HepG2 (cell line): ENCODE measurements around the gene BPHL. TPM values are rescaled to one million over a fixed set of nuclear protein-coding genes. Genes with fewer than 3 reads are reported as not detected.
A peak's percentile ranks its signal among the peaks of the same experiment; 100 is the strongest.

ENCODE experiments used
- KLF15 ChIP-seq: sonication (generic); formaldehyde crosslinking; IDR thresholded peaks from 2 replicates; pipeline ENCODE4 v1.8.1; 2023; ENCODE audit warnings: borderline replicate concordance, mild to moderate bottlenecking, inconsistent platforms, missing genetic modification reagents, mixed read lengths
- KLF6 ChIP-seq: IDR thresholded peaks from 2 replicates; pipeline ENCODE4 v1.8.0; 2016; ENCODE audit warnings: missing biosample characterization, missing genetic modification reagents
- MXD4 ChIP-seq: IDR thresholded peaks from 2 replicates; pipeline ENCODE4 v1.6.1; 2016; ENCODE audit warnings: mild to moderate bottlenecking, missing biosample characterization, missing genetic modification reagents
- MYNN ChIP-seq: sonication (generic); formaldehyde crosslinking; IDR thresholded peaks from 2 replicates; pipeline ENCODE4 v1.4.0; 2020; ENCODE audit warnings: mild to moderate bottlenecking, low read depth, missing genetic modification reagents
- NRL ChIP-seq: sonication (generic); formaldehyde crosslinking; IDR thresholded peaks from 2 replicates; pipeline ENCODE4 v1.5.0; 2020; ENCODE audit warnings: missing genetic modification reagents, mild to moderate bottlenecking, moderate library complexity, borderline replicate concordance
- PCBP2 ChIP-seq: fragments of 200-400 bp; formaldehyde crosslinking; optimal IDR thresholded peaks from 2 replicates; pipeline ENCODE3; 2018; ENCODE audit warnings: low read length, low read depth; ENCODE audit not compliant: poor library complexity, severe bottlenecking
- RORA ChIP-seq: sonication (generic); formaldehyde crosslinking; IDR thresholded peaks from 2 replicates; pipeline ENCODE4 v1.5.0; 2020; ENCODE audit warnings: mild to moderate bottlenecking, missing genetic modification reagents, moderate library complexity
- WIZ ChIP-seq: sonication (generic); formaldehyde crosslinking; IDR thresholded peaks from 2 replicates; pipeline ENCODE4 v1.5.1; 2020; ENCODE audit warnings: mild to moderate bottlenecking, missing genetic modification reagents
- ZNF292 ChIP-seq: sonication (generic); formaldehyde crosslinking; IDR thresholded peaks from 2 replicates; pipeline ENCODE4 v1.8.1; 2022; ENCODE audit warnings: mild to moderate bottlenecking, low read depth, missing genetic modification reagents, borderline replicate concordance
- ZNF572 ChIP-seq: sonication (generic); formaldehyde crosslinking; IDR thresholded peaks from 2 replicates; pipeline ENCODE4 v1.5.1; 2020; ENCODE audit warnings: mild to moderate bottlenecking, missing genetic modification reagents
- polyA plus RNA-seq, 8 experiments: library from polyadenylated mRNA; depleted of rRNA in 3 of 8; stranded (reverse) in 7 of 8; unstranded in 1 of 8; fragments of >200 nt; fragmentation: Illumina TruSeq in 4 of 8; extraction: Trizol in 4 of 8; gene quantifications; 2 replicates each; pipeline versions ENCODE4 v1.2.1 to v1.2.3, GENCODE V29; 2011 to 2016; ENCODE audit warnings: low read depth in 4 of 8, missing spikeins in 1 of 8, mixed read lengths in 1 of 8; ENCODE audit not compliant: insufficient read depth in 1 of 8
- total RNA-seq, 5 experiments: library from RNA; depleted of rRNA; stranded (reverse); fragments of >200 nt; fragmentation: Illumina TruSeq; extraction: Trizol; gene quantifications; 2 replicates each; pipeline ENCODE4 v1.2.3, GENCODE V29; 2016; ENCODE audit warnings: low read depth in 1 of 5
- TF ChIP-seq, protein P1 (sequence below): sonication (generic); formaldehyde crosslinking; IDR thresholded peaks from one replicate; pipeline ENCODE4 v1.5.1; 2020; ENCODE audit warnings: mild to moderate bottlenecking, missing genetic modification reagents; ENCODE audit errors: not compliant biosample characterization
- TF ChIP-seq, protein P2 (sequence below): IDR thresholded peaks from 2 replicates; pipeline ENCODE4 v1.6.1; 2016; ENCODE audit warnings: low read depth
- TF ChIP-seq, protein P3 (sequence below): sonication (generic); formaldehyde crosslinking; IDR thresholded peaks from 2 replicates; pipeline ENCODE4 v1.4.0; 2020; ENCODE audit warnings: missing genetic modification reagents, borderline replicate concordance
- TF ChIP-seq, protein P4 (sequence below): sonication (generic); formaldehyde crosslinking; IDR thresholded peaks from 2 replicates; pipeline ENCODE4 v1.8.1; 2023; ENCODE audit warnings: missing genetic modification reagents, inconsistent platforms, borderline replicate concordance

Gene BPHL
- total and polyA plus RNA-seq, 2 of the 13 experiments (the other 11 are each of a cell fraction or from before 2014, with no cell fraction given): 37.8 to 39.5 TPM

DNA sequence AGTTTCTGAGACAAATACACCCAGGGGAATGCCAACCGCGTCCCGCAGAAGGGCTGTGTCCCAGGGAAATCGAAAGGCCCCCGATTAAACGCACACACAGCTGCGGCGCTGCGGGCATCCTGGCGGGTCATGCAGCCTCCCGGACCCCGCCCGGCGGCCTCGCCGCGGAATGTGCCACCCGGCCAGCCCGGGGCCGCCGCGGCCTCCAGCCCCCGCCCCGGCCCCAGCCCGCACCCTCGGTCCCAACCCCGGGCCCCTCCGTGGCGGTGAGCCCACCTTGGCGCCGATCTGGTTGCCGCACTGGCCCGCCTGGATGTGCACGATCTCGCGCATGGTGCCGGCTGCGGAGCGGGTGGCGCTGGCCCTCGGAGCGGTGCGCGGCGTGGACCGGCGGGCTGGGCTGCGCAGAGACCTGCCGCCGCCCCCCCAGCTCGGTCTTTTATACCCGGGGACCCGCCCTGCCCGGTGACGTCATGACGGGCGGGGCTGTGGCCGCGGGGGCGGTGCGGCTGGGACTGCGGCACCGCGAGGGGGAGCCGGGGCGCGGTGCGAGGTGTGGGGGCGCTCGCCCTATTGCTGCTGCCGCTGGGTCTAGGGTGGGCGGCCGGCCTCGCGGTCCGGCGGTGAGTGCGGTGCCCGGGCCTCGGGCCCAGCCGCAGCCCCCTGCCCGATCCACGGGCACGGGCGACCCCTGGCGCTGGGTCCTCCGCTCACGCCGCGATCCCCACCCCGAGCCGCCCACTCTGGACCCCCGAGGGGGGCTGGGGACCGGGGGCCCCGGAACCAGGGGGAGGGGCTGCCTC, 38.8 kb downstream of the BPHL start, which contains the start of gene TUBB2A (continued):
- TF ChIP-seq, protein P1, sequence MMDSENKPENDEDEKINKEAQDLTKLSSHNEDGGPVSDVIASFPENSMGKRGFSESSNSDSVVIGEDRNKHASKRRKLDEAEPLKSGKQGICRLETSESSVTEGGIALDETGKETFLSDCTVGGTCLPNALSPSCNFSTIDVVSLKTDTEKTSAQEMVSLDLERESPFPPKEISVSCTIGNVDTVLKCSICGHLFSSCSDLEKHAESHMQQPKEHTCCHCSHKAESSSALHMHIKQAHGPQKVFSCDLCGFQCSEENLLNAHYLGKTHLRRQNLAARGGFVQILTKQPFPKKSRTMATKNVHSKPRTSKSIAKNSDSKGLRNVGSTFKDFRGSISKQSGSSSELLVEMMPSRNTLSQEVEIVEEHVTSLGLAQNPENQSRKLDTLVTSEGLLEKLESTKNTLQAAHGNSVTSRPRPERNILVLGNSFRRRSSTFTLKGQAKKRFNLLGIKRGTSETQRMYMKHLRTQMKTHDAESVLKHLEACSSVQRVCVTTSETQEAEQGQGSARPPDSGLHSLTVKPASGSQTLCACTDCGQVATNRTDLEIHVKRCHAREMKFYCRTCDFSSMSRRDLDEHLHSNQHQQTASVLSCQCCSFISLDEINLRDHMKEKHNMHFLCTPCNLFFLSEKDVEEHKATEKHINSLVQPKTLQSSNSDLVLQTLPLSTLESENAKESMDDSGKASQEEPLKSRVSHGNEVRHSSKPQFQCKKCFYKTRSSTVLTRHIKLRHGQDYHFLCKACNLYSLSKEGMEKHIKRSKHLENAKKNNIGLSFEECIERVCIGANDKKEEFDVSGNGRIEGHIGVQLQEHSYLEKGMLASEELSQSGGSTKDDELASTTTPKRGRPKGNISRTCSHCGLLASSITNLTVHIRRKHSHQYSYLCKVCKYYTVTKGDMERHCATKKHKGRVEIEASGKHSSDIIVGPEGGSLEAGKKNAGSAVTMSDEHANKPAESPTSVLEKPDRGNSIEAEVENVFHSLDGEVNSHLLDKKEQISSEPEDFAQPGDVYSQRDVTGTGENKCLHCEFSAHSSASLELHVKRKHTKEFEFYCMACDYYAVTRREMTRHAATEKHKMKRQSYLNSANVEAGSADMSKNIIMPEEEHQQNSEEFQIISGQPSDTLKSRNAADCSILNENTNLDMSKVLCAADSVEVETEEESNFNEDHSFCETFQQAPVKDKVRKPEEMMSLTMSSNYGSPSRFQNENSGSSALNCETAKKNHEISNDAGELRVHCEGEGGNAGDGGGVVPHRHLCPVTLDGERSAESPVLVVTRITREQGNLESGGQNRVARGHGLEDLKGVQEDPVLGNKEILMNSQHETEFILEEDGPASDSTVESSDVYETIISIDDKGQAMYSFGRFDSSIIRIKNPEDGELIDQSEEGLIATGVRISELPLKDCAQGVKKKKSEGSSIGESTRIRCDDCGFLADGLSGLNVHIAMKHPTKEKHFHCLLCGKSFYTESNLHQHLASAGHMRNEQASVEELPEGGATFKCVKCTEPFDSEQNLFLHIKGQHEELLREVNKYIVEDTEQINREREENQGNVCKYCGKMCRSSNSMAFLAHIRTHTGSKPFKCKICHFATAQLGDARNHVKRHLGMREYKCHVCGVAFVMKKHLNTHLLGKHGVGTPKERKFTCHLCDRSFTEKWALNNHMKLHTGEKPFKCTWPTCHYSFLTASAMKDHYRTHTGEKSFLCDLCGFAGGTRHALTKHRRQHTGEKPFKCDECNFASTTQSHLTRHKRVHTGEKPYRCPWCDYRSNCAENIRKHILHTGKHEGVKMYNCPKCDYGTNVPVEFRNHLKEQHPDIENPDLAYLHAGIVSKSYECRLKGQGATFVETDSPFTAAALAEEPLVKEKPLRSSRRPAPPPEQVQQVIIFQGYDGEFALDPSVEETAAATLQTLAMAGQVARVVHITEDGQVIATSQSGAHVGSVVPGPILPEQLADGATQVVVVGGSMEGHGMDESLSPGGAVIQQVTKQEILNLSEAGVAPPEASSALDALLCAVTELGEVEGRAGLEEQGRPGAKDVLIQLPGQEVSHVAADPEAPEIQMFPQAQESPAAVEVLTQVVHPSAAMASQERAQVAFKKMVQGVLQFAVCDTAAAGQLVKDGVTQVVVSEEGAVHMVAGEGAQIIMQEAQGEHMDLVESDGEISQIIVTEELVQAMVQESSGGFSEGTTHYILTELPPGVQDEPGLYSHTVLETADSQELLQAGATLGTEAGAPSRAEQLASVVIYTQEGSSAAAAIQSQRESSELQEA (CRISPR knock-in tag): no peak
- TF ChIP-seq WIZ (CRISPR knock-in tag) (no peak), ZNF572 (no peak), PCBP2 (no peak), NRL (no peak), MYNN (CRISPR knock-in tag) (no peak), RORA (CRISPR knock-in tag) (no peak), ZNF292 (CRISPR knock-in tag) (no peak), MXD4 (CRISPR knock-in tag) (peak; percentile 72; the same call in 1 of the 2 replicates), KLF15 (CRISPR knock-in tag) (0 out of 2 replicates have a peak, but pooled peaks have one; percentile 82), KLF6 (CRISPR knock-in tag) (peak; percentile 99)
- TF ChIP-seq, protein P2, sequence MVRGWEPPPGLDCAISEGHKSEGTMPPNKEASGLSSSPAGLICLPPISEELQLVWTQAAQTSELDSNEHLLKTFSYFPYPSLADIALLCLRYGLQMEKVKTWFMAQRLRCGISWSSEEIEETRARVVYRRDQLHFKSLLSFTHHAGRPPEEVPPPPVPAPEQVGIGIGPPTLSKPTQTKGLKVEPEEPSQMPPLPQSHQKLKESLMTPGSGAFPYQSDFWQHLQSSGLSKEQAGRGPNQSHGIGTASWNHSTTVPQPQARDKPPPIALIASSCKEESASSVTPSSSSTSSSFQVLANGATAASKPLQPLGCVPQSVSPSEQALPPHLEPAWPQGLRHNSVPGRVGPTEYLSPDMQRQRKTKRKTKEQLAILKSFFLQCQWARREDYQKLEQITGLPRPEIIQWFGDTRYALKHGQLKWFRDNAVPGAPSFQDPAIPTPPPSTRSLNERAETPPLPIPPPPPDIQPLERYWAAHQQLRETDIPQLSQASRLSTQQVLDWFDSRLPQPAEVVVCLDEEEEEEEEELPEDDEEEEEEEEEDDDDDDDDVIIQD (CRISPR knock-in tag): peak; percentile 17; the same call in 1 of the 2 replicates
- TF ChIP-seq, protein P3, sequence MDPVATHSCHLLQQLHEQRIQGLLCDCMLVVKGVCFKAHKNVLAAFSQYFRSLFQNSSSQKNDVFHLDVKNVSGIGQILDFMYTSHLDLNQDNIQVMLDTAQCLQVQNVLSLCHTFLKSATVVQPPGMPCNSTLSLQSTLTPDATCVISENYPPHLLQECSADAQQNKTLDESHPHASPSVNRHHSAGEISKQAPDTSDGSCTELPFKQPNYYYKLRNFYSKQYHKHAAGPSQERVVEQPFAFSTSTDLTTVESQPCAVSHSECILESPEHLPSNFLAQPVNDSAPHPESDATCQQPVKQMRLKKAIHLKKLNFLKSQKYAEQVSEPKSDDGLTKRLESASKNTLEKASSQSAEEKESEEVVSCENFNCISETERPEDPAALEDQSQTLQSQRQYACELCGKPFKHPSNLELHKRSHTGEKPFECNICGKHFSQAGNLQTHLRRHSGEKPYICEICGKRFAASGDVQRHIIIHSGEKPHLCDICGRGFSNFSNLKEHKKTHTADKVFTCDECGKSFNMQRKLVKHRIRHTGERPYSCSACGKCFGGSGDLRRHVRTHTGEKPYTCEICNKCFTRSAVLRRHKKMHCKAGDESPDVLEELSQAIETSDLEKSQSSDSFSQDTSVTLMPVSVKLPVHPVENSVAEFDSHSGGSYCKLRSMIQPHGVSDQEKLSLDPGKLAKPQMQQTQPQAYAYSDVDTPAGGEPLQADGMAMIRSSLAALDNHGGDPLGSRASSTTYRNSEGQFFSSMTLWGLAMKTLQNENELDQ: no peak
- TF ChIP-seq, protein P4, sequence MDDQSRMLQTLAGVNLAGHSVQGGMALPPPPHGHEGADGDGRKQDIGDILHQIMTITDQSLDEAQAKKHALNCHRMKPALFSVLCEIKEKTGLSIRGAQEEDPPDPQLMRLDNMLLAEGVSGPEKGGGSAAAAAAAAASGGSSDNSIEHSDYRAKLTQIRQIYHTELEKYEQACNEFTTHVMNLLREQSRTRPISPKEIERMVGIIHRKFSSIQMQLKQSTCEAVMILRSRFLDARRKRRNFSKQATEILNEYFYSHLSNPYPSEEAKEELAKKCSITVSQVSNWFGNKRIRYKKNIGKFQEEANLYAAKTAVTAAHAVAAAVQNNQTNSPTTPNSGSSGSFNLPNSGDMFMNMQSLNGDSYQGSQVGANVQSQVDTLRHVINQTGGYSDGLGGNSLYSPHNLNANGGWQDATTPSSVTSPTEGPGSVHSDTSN (CRISPR knock-in tag): 0 out of 2 replicates have a peak, but pooled peaks have one; percentile 37
